HepG2 (cell line): Measurements from ENCODE around the gene ADGRG4. TPM values are rescaled to one million over a fixed set of nuclear protein-coding genes. Genes with fewer than 3 reads are reported as not detected.

Source experiments
- ATAC-seq: fragments of 200-7000 bp; cut with Tn5 transposase; 3 replicates; pipeline ENCODE4 v1.9.1; 2020; ENCODE audit warnings: mild to moderate bottlenecking, moderate library complexity
- BruUV-seq: library from RNA; stranded (reverse); fragments of 400-500 nt; replicated peaks from 2 replicates; lab custom pipeline; 2021; lab: Mats Ljungman, UMichigan
- CTCF ChIA-PET: fragments of 300-600 bp; formaldehyde crosslinking; extraction: SDS; loops from one replicate; lab custom pipeline; 2021; ENCODE audit warnings: low total read pairs, inconsistent platforms, low intra/inter-chr PET ratio; lab: Yijun Ruan, JAX
- POLR2A ChIA-PET: fragments of 350-600 bp; sonication (Branson Sonifier 250); formaldehyde crosslinking; loops from one replicate; lab custom pipeline; 2020; ENCODE audit warnings: antibody characterized with exemption, inconsistent platforms; lab: Yijun Ruan, JAX
- DNase-seq: peaks from one replicate; pipeline ENCODE4 v3.0.0-alpha.2; 2015; ENCODE audit warnings: low spot score
- FAIRE-seq: peaks from 3 replicates; lab custom pipeline; 2011; peaks lifted over from hg19 to GRCh38; lab: Jason Lieb, UNC
- H2AFZ ChIP-seq: one replicate; pipeline ENCODE4 v1.6.1; 2011; ENCODE audit warnings: low read length, inconsistent platforms
- H3K27ac ChIP-seq: fragments of 300-600 bp; 3 replicates; pipeline ENCODE4 v1.8.0; 2011; ENCODE audit warnings: mixed run types, mild to moderate bottlenecking, mixed read lengths, low read length, inconsistent platforms; ENCODE audit not compliant: insufficient read depth; ENCODE audit errors: extremely low read length
- H3K27me3 ChIP-seq, 2 experiments: fragments of 200-600 bp in 1 of 2; 2 replicates in 1 of 2; 3 replicates in 1 of 2; pipeline versions ENCODE4 v1.6.0 to v1.8.0; 2011; ENCODE audit warnings: low read length in 2 of 2, mild to moderate bottlenecking in 2 of 2, moderate library complexity in 2 of 2, inconsistent platforms in 1 of 2; ENCODE audit not compliant: insufficient read depth in 2 of 2, control insufficient read depth in 1 of 2
- H3K36me3 ChIP-seq, 2 experiments: fragments of 200-600 bp in 1 of 2; replicated peaks in 1 of 2; 2 replicates in 1 of 2; 3 replicates in 1 of 2; pipeline versions ENCODE4 v1.5.1 to v1.8.0; 2011; ENCODE audit warnings: low read length in 2 of 2, inconsistent platforms in 1 of 2; ENCODE audit not compliant: insufficient read depth in 2 of 2, control insufficient read depth in 1 of 2
- H3K4me1 ChIP-seq: 2 replicates; pipeline ENCODE4 v1.5.1; 2012; ENCODE audit warnings: low read length, inconsistent platforms; ENCODE audit not compliant: insufficient read depth
- H3K4me2 ChIP-seq: 2 replicates; pipeline ENCODE4 v1.6.0; 2011; ENCODE audit warnings: low read depth, low read length, inconsistent platforms
- H3K4me3 ChIP-seq, 3 experiments: fragments of 200-600 bp in 1 of 3; sonication (generic), shearing (Covaris generic) in 1 of 3; replicated peaks in 1 of 3; 2 replicates each; pipeline ENCODE4 v1.5.1; 2011 to 2016; ENCODE audit warnings: low read length in 3 of 3, inconsistent platforms in 2 of 3, low read depth in 2 of 3, mild to moderate bottlenecking in 2 of 3, control low read depth in 1 of 3, mixed read lengths in 1 of 3; ENCODE audit not compliant: insufficient read depth in 1 of 3
- H3K79me2 ChIP-seq: one replicate; pipeline ENCODE4 v1.6.1; 2011; ENCODE audit warnings: low read length, inconsistent platforms; ENCODE audit not compliant: insufficient read depth
- H3K9ac ChIP-seq: 2 replicates; pipeline ENCODE4 v1.6.0; 2011; ENCODE audit warnings: mild to moderate bottlenecking, low read depth, low read length, inconsistent platforms; ENCODE audit not compliant: insufficient read depth
- H3K9me3 ChIP-seq: 2 replicates; pipeline ENCODE4 v1.5.1; 2012; ENCODE audit warnings: mild to moderate bottlenecking, low read length
- H4K20me1 ChIP-seq: 2 replicates; pipeline ENCODE4 v1.6.0; 2011; ENCODE audit warnings: inconsistent platforms, mild to moderate bottlenecking, low read length, moderate library complexity; ENCODE audit not compliant: insufficient read depth
- AKAP8 ChIP-seq: sonication (generic); formaldehyde crosslinking; IDR thresholded peaks from 2 replicates; pipeline ENCODE4 v1.5.1; 2020; ENCODE audit warnings: mild to moderate bottlenecking, missing genetic modification reagents
- CC2D1A ChIP-seq: sonication (generic); formaldehyde crosslinking; IDR thresholded peaks from 2 replicates; pipeline ENCODE4 v1.8.1; 2023; ENCODE audit warnings: mild to moderate bottlenecking, missing genetic modification reagents
- CTCF ChIP-seq: sonication (generic); formaldehyde crosslinking; IDR thresholded peaks from 2 replicates; pipeline ENCODE4 v1.5.0; 2020; ENCODE audit warnings: mild to moderate bottlenecking, missing genetic modification reagents, moderate library complexity
- HHEX ChIP-seq: IDR thresholded peaks from 2 replicates; pipeline ENCODE4 v1.6.1; 2016; ENCODE audit warnings: control low read depth
- HIVEP1 ChIP-seq: sonication (generic); formaldehyde crosslinking; IDR thresholded peaks from 2 replicates; pipeline ENCODE4 v1.4.0; 2020; ENCODE audit warnings: mild to moderate bottlenecking, missing genetic modification reagents
- HMGA1 ChIP-seq: sonication (generic); formaldehyde crosslinking; conservative IDR thresholded peaks from 2 replicates; pipeline ENCODE4 v1.4.0; 2020; ENCODE audit warnings: missing genetic modification reagents
- MXD1 ChIP-seq: sonication (generic); formaldehyde crosslinking; IDR thresholded peaks from 2 replicates; pipeline ENCODE4 v1.4.0; 2020; ENCODE audit warnings: mild to moderate bottlenecking, missing genetic modification reagents
- RFX1 ChIP-seq: fragments of 450-650 bp; IDR thresholded peaks from 2 replicates; pipeline ENCODE4 v1.6.1; 2017
- STAG1 ChIP-seq: sonication (generic); formaldehyde crosslinking; IDR thresholded peaks from 2 replicates; pipeline ENCODE4 v1.4.0; 2020; ENCODE audit warnings: missing genetic modification reagents
- ZNF460 ChIP-seq: sonication (generic); formaldehyde crosslinking; IDR thresholded peaks from 2 replicates; pipeline ENCODE4 v1.5.1; 2020; ENCODE audit warnings: missing genetic modification reagents, mild to moderate bottlenecking, borderline replicate concordance
- WGBS: methylation state at CpG from one replicate; pipeline ENCODE4 v1.1.6; 2017; ENCODE audit warnings: low lambda C conversion rate; 5-methylcytosine and 5-hydroxymethylcytosine counted together
- in situ Hi-C: cut with HindIII; loops from 2 replicates; pipeline ENCODE4 v1.10.0; 2017; ENCODE audit warnings: low pct_unique_long_range_greater_than_20kb; ENCODE audit not compliant: extremely low pct_ligation_motif_present
- intact Hi-C: fragments of 100-400 bp; cut with micrococcal nuclease; formaldehyde crosslinking; loops from one replicate; pipeline ENCODE4 v1.10.0; 2022; ENCODE audit not compliant: unreplicated experiment
- polyA plus RNA-seq, 8 experiments: library from polyadenylated mRNA; depleted of rRNA in 3 of 8; stranded (reverse) in 7 of 8; unstranded in 1 of 8; fragments of >200 nt; fragmentation: Illumina TruSeq in 4 of 8; extraction: Trizol in 4 of 8; gene quantifications; 2 replicates each; pipeline versions ENCODE4 v1.2.1 to v1.2.3, GENCODE V29; 2011 to 2016; ENCODE audit warnings: low read depth in 4 of 8, missing spikeins in 1 of 8, mixed read lengths in 1 of 8; ENCODE audit not compliant: insufficient read depth in 1 of 8
- total RNA-seq, 5 experiments: library from RNA; depleted of rRNA; stranded (reverse); fragments of >200 nt; fragmentation: Illumina TruSeq; extraction: Trizol; gene quantifications; 2 replicates each; pipeline ENCODE4 v1.2.3, GENCODE V29; 2016; ENCODE audit warnings: low read depth in 1 of 5

Gene ADGRG4
- total and polyA plus RNA-seq, 2 of the 13 experiments (the other 11 are each of a cell fraction or from before 2014, with no cell fraction given) = not detected

GRCh38 chrX:136268051-136269048 lies 32.4 kb upstream of the ADGRG4 start:
- CTCF ChIA-PET = no interaction called here
- no peak for TF ChIP-seq HHEX (CRISPR knock-in tag)
- peak; percentile 59 for TF ChIP-seq CTCF (CRISPR knock-in tag)
- TF ChIP-seq STAG1 (CRISPR knock-in tag) = peak; percentile 43
- TF ChIP-seq, all 625 proteins: peak for 2
- Histone ChIP-seq H3K9ac (no peak overlapping the region), H3K4me1 (no peaks in the 10 kb centered on the region), H3K36me3 (no peaks in the 10 kb centered on the region), H4K20me1 (no peaks in the 10 kb centered on the region), H3K4me2 (no peak overlapping the region), H3K79me2 (no peaks in the 10 kb centered on the region), H3K27me3 (no peaks in the 10 kb centered on the region), H2AFZ (no peak overlapping the region), H3K4me3 (no peak overlapping the region), H3K27ac (no peak overlapping the region), H3K9me3 (no peaks in the 10 kb centered on the region)
- WGBS = 0% methylated on average over 4 of the region's 5 CpGs
- intact Hi-C loops = loop anchor here (5.0 kb wide), 1 partner anchor 241 kb away; no protein-coding TSS in a partner anchor
- peak; percentile 44; the same call in 2 of the 3 replicates for ATAC-seq
- BruUV-seq = no TSS peak
- peak; percentile 4 for DNase-seq
- in situ Hi-C loops = no loop called here
- FAIRE-seq = no peak
- POLR2A ChIA-PET = no interaction called here

- CTCF ChIA-PET = no interaction called here
- BruUV-seq = no TSS peak
- FAIRE-seq (no peak), ATAC-seq (no peak), DNase-seq (no peak)
- WGBS = no CpG with 5 or more reads among the region's 1 CpG
- in situ Hi-C loops (no loop called here), intact Hi-C loops (loop anchor here (5.0 kb wide), 1 partner anchor 243 kb away; no protein-coding TSS in a partner anchor)
- Histone ChIP-seq H3K9ac (no peak overlapping the region), H3K4me3 (no peak overlapping the region), H3K9me3 (no peaks in the 10 kb centered on the region), H3K79me2 (no peaks in the 10 kb centered on the region), H3K27me3 (no peaks in the 10 kb centered on the region), H3K36me3 (no peaks in the 10 kb centered on the region), H3K4me1 (no peaks in the 10 kb centered on the region), H2AFZ (no peak overlapping the region), H3K27ac (no peak overlapping the region), H3K4me2 (no peak overlapping the region), H4K20me1 (no peaks in the 10 kb centered on the region)
- POLR2A ChIA-PET = no interaction called here
- TF ChIP-seq ZNF460 (CRISPR knock-in tag) (no peak), RFX1 (no peak), AKAP8 (no peak), HMGA1 (no peak), MXD1 (CRISPR knock-in tag) (no peak), CC2D1A (no peak), HIVEP1 (CRISPR knock-in tag) (no peak)
These were observed 30.8 kb upstream of the ADGRG4 start for GRCh38 chrX:136269921-136270320.
